VCaP (cell line): Measurements from ENCODE around the gene RANGRF.

Experiments
- H3K27ac ChIP-seq: fragments of 450-650 bp; 2 replicates; pipeline ENCODE4 v1.5.1; 2017
- CTCF ChIP-seq: fragments of 450-650 bp; conservative IDR thresholded peaks from 2 replicates; pipeline ENCODE4 v1.5.1; 2017; ENCODE audit warnings: mild to moderate bottlenecking, moderate library complexity

RANGRF gene

GRCh38 chr17:8310601-8311123 is 22.2 kb downstream of the RANGRF start:
- H3K27ac ChIP-seq = no peak overlapping the region
- no peak for TF ChIP-seq CTCF

GRCh38 chr17:8311131-8311790 is 22.8 kb downstream of the RANGRF start:
- H3K27ac ChIP-seq = no peak overlapping the region
- TF ChIP-seq CTCF = no peak

GRCh38 chr17:8312251-8312650 is 23.8 kb downstream of the RANGRF start:
- H3K27ac ChIP-seq = no peak overlapping the region
- TF ChIP-seq CTCF = no peak

- H3K27ac ChIP-seq = no peak overlapping the region
- no peak for TF ChIP-seq CTCF
These were observed 24.5 kb downstream of the RANGRF start for GRCh38 chr17:8312726-8313600.

- H3K27ac ChIP-seq = no peak overlapping the region
- no peak for TF ChIP-seq CTCF
These were observed 26.6 kb downstream of the RANGRF start for GRCh38 chr17:8314797-8315763.

GRCh38 chr17:8315764-8316217 is 27.3 kb downstream of the RANGRF start:
- no peak for TF ChIP-seq CTCF

More at GRCh38 chr17:8315764-8316217, 27.3 kb downstream of the RANGRF start:
- no peak overlapping the region for H3K27ac ChIP-seq
